Measurements from ENCODE around the gene KCNE4. TPM values are rescaled to one million over a fixed set of nuclear protein-coding genes. Genes with fewer than 3 reads are reported as not detected.

KCNE4 gene
- total and polyA plus RNA-seq, 2 experiments from 2014 or later = not detected

- H3F3A ChIP-seq (replicated peaks; ENCODE audit: low read depth) = no peaks in the 10 kb centered on the region
- H4K20me1 ChIP-seq (replicated peaks; ENCODE audit: insufficient read depth) = no peaks in the 10 kb centered on the region
- peaks cover 4% of the 10 kb centered on the region for H3K27me3 Mint-ChIP-seq (ENCODE audit: insufficient read depth, low read depth, poor library complexity)
- H3K79me2 ChIP-seq (replicated peaks; ENCODE audit: insufficient read depth) = no peaks in the 10 kb centered on the region
- no peaks in the 10 kb centered on the region for H3K27me3 ChIP-seq (ENCODE audit: insufficient read depth)
- H3K27ac Mint-ChIP-seq = no peak overlapping the region
- 0 out of 2 replicates have a peak, but pooled peaks cover 4% of the 10 kb centered on the region for H3K9me2 ChIP-seq (ENCODE audit: insufficient read depth)
- H3K36me3 ChIP-seq (ENCODE audit: insufficient read depth) = no peaks in the 10 kb centered on the region
- H2AFZ ChIP-seq = no peak overlapping the region; the same call in 1 of the 2 replicates
- H3K4me1 Mint-ChIP-seq = peaks cover 31% of the 10 kb centered on the region
- no peak for ATAC-seq
- H3K4me1 ChIP-seq (ENCODE audit: insufficient read depth) = peaks cover 15% of the 10 kb centered on the region
- no peak overlapping the region for H3K4me3 Mint-ChIP-seq
- no peak overlapping the region for H3K4me2 ChIP-seq
- H3K4me3 ChIP-seq = no peak overlapping the region
- H3K9me3 Mint-ChIP-seq = peaks cover 8% of the 10 kb centered on the region; the same call in 2 of the 3 replicates
- no peak overlapping the region for H3K27ac ChIP-seq (ENCODE audit: low read depth)
- DNase-seq (ENCODE audit: low spot score) = no peak
- peaks cover 6% of the 10 kb centered on the region; the same call in 2 of the 3 replicates for H3K36me3 Mint-ChIP-seq (ENCODE audit: low read depth)
- no peak for TF ChIP-seq POLR2AphosphoS5 (IDR thresholded peaks at IDR 0.05; ENCODE audit: low read depth)
- TF ChIP-seq CREB1 (CRISPR knock-in tag; IDR thresholded peaks at IDR 0.05; ENCODE audit: low read depth) = no peak
- no peak for TF ChIP-seq NANOG (IDR thresholded peaks at IDR 0.05; ENCODE audit: borderline replicate concordance)
- no peak for TF ChIP-seq ZNF462 (CRISPR knock-in tag; IDR thresholded peaks at IDR 0.05)
- no peak for TF ChIP-seq REST (IDR thresholded peaks at IDR 0.05; ENCODE audit: unreplicated experiment)
- no peak for TF ChIP-seq EZH2phosphoT487 (IDR thresholded peaks at IDR 0.05; ENCODE audit: unreplicated experiment)
- TF ChIP-seq STAT1 (IDR thresholded peaks at IDR 0.05; ENCODE audit: unreplicated experiment) = no peak
- no peak for TF ChIP-seq ETS1 (IDR thresholded peaks at IDR 0.05)
- no peak for TF ChIP-seq JUNB (IDR thresholded peaks at IDR 0.05; ENCODE audit: unreplicated experiment)
- no peak for TF ChIP-seq CTCF (conservative IDR thresholded peaks at IDR 0.05; ENCODE audit: low read depth in 2 of 2)
- TF ChIP-seq ZNF114 (CRISPR knock-in tag; IDR thresholded peaks at IDR 0.05) = no peak
- TF ChIP-seq ZNF331 (CRISPR knock-in tag; IDR thresholded peaks at IDR 0.05; ENCODE audit: low read depth) = no peak
- TF ChIP-seq EZH2 (IDR thresholded peaks at IDR 0.05; ENCODE audit: low read depth, unreplicated experiment) = no peak
Observed at GRCh38 chr2:223042704-223043118, 9.3 kb upstream of the KCNE4 start.

Data from GM23338 (cell line).